Measurements from ENCODE around the gene VOPP1. TPM values are rescaled to one million over a fixed set of nuclear protein-coding genes. Genes with fewer than 3 reads are reported as not detected.
A peak's percentile ranks its signal among the peaks of the same experiment; 100 is the strongest.

Gene VOPP1
- total RNA-seq, 5 donors from 2014 or later (not counting 1 experiment from before 2014, with no cell fraction given), result 84.0 to 106 (median 94.8) TPM

GRCh38 chr7:55449992-55450535 is 122.2 kb downstream of the VOPP1 start:
- H3K4me1 ChIP-seq (ENCODE audit: control insufficient read depth in 1 of 2, extremely low read depth in 1 of 2, insufficient read depth in 2 of 2, low read length in 2 of 2), result no peaks in the 10 kb centered on the region
- Mint-ChIP-seq H3K27ac (no peak overlapping the region), H3K36me3 (peaks cover 38% of the 10 kb centered on the region), H3K27me3 (no peaks in the 10 kb centered on the region), H3K4me1 (peaks cover 45 to 52% (median 47%) of the 10 kb centered on the region in 3 donors), H3K9me3 (peaks cover 0 to 5% (median 3%) of the 10 kb centered on the region in 3 donors), H3K4me3 (peak overlapping the region in 1 of 3 donors; percentile 22)
- no peak for ATAC-seq (replicated peaks in 1 of 4)
- 96% methylated on average over 4 of the region's 8 CpGs for whole genome bisulfite sequencing (ENCODE audit: insufficient coverage)
- no peaks in the 10 kb centered on the region for H3K36me3 ChIP-seq (ENCODE audit: control insufficient read depth in 2 of 2, extremely low read depth in 1 of 2, insufficient read depth in 1 of 2, low read length in 1 of 2)
- H3K4me3 ChIP-seq (ENCODE audit: control insufficient read depth in 1 of 2, extremely low read depth in 1 of 2, low read length in 1 of 2), result no peak overlapping the region
- ChIA-PET POLR2A (no interaction called here), CTCF (no interaction called here)
- H3K27me3 ChIP-seq (replicated peaks in 1 of 2; ENCODE audit: control insufficient read depth in 2 of 2, extremely low read depth in 1 of 2, insufficient read depth in 2 of 2, low read length in 1 of 2), result no peaks in the 10 kb centered on the region
- H3K27ac ChIP-seq (ENCODE audit: low read length), result no peak overlapping the region
- H3K9me3 ChIP-seq, result no peaks in the 10 kb centered on the region
- no peak for DNase-seq

GRCh38 chr7:55449205-55449991 is 122.9 kb downstream of the VOPP1 start:
- Mint-ChIP-seq H3K36me3 (peaks cover 34% of the 10 kb centered on the region), H3K4me1 (peaks cover 41 to 49% (median 45%) of the 10 kb centered on the region in 3 donors), H3K27ac (no peak overlapping the region), H3K9me3 (peaks cover 0 to 8% (median 3%) of the 10 kb centered on the region in 3 donors), H3K4me3 (peak overlapping the region in 1 of 3 donors; percentile 22), H3K27me3 (no peaks in the 10 kb centered on the region)
- H3K27me3 ChIP-seq (replicated peaks in 1 of 2; ENCODE audit: control insufficient read depth in 2 of 2, extremely low read depth in 1 of 2, insufficient read depth in 2 of 2, low read length in 1 of 2), result no peaks in the 10 kb centered on the region
- DNase-seq, result no peak
- CTCF ChIA-PET, result no interaction called here
- no peaks in the 10 kb centered on the region for H3K9me3 ChIP-seq
- H3K4me1 ChIP-seq (ENCODE audit: control insufficient read depth in 1 of 2, extremely low read depth in 1 of 2, insufficient read depth in 2 of 2, low read length in 2 of 2), result no peaks in the 10 kb centered on the region
- WGBS (ENCODE audit: insufficient coverage), result 56% methylated on average over 36 of the region's 56 CpGs
- H3K27ac ChIP-seq (ENCODE audit: low read length), result no peak overlapping the region
- POLR2A ChIA-PET, result interaction anchor here in 1 of 2 donors (0.6 kb wide), 1 partner anchor 31 kb away, joined by 3 read pairs; no protein-coding TSS in a partner anchor
- no peaks in the 10 kb centered on the region for H3K36me3 ChIP-seq (ENCODE audit: control insufficient read depth in 2 of 2, extremely low read depth in 1 of 2, insufficient read depth in 1 of 2, low read length in 1 of 2)
- no peak for ATAC-seq (replicated peaks in 1 of 4)
- H3K4me3 ChIP-seq (ENCODE audit: control insufficient read depth in 1 of 2, extremely low read depth in 1 of 2, low read length in 1 of 2), result no peak overlapping the region

- H3K27me3 ChIP-seq (replicated peaks in 1 of 2; ENCODE audit: control insufficient read depth in 2 of 2, extremely low read depth in 1 of 2, insufficient read depth in 2 of 2, low read length in 1 of 2), result no peaks in the 10 kb centered on the region
- no peak overlapping the region for H3K4me3 ChIP-seq (ENCODE audit: control insufficient read depth in 1 of 2, extremely low read depth in 1 of 2, low read length in 1 of 2)
- Mint-ChIP-seq H3K27me3 (no peaks in the 10 kb centered on the region), H3K36me3 (peaks cover 34% of the 10 kb centered on the region), H3K27ac (no peak overlapping the region), H3K4me3 (no peak overlapping the region), H3K4me1 (peaks cover 34 to 45% (median 39%) of the 10 kb centered on the region in 3 donors), H3K9me3 (peaks cover 0 to 8% (median 3%) of the 10 kb centered on the region in 3 donors)
- ATAC-seq (replicated peaks in 1 of 4) (no peak), DNase-seq (no peak)
- CTCF ChIA-PET, result interaction anchor here in 1 of 2 donors (0.6 kb wide), 1 partner anchor 601 kb away, joined by 3 read pairs; no protein-coding TSS in a partner anchor
- H3K9me3 ChIP-seq, result no peaks in the 10 kb centered on the region
- POLR2A ChIA-PET, result no interaction called here
- H3K36me3 ChIP-seq (ENCODE audit: control insufficient read depth in 2 of 2, extremely low read depth in 1 of 2, insufficient read depth in 1 of 2, low read length in 1 of 2), result no peaks in the 10 kb centered on the region
- 80% methylated on average over 1 of the region's 22 CpGs for WGBS (ENCODE audit: insufficient coverage)
- H3K4me1 ChIP-seq (ENCODE audit: control insufficient read depth in 1 of 2, extremely low read depth in 1 of 2, insufficient read depth in 2 of 2, low read length in 2 of 2), result no peaks in the 10 kb centered on the region
- H3K27ac ChIP-seq (ENCODE audit: low read length), result no peak overlapping the region
These were observed 123.8 kb downstream of the VOPP1 start for GRCh38 chr7:55448526-55448925.

GRCh38 chr7:55444786-55445185 is 127.5 kb downstream of the VOPP1 start:
- H3K9me3 Mint-ChIP-seq, result peaks cover 0 to 8% (median 3%) of the 10 kb centered on the region in 3 donors
- peaks cover 29 to 35% (median 30%) of the 10 kb centered on the region in 3 donors for H3K4me1 Mint-ChIP-seq

GRCh38 chr7:55441774-55442522 is 130.4 kb downstream of the VOPP1 start:
- Mint-ChIP-seq H3K27me3 (no peaks in the 10 kb centered on the region), H3K9me3 (peaks cover 0 to 8% (median 3%) of the 10 kb centered on the region in 3 donors), H3K36me3 (peaks cover 10% of the 10 kb centered on the region), H3K4me1 (peaks cover 48 to 52% (median 50%) of the 10 kb centered on the region in 3 donors), H3K27ac (peak overlapping the region; percentile 10 to 69), H3K4me3 (no peak overlapping the region)
- WGBS (ENCODE audit: insufficient coverage), result 96% methylated on average over 5 of the region's 7 CpGs
- Histone ChIP-seq H3K27me3 (replicated peaks in 1 of 2; ENCODE audit: control insufficient read depth in 2 of 2, extremely low read depth in 1 of 2, insufficient read depth in 2 of 2, low read length in 1 of 2) (no peaks in the 10 kb centered on the region), H3K27ac (ENCODE audit: low read length) (no peak overlapping the region), H3K4me3 (ENCODE audit: control insufficient read depth in 1 of 2, extremely low read depth in 1 of 2, low read length in 1 of 2) (no peak overlapping the region), H3K9me3 (no peaks in the 10 kb centered on the region), H3K36me3 (ENCODE audit: control insufficient read depth in 2 of 2, extremely low read depth in 1 of 2, insufficient read depth in 1 of 2, low read length in 1 of 2) (no peaks in the 10 kb centered on the region), H3K4me1 (ENCODE audit: control insufficient read depth in 1 of 2, extremely low read depth in 1 of 2, insufficient read depth in 2 of 2, low read length in 2 of 2) (peaks cover 2 to 16% of the 10 kb centered on the region in 2 experiments)
- ATAC-seq (replicated peaks in 1 of 4), result no peak
- ChIA-PET POLR2A (interaction anchor here in 1 of 2 donors (0.6 kb wide), 1 partner anchor 92 kb away, joined by 3 read pairs; no protein-coding TSS in a partner anchor), CTCF (no interaction called here)
- no peak for DNase-seq

More at GRCh38 chr7:55444786-55445185, 127.5 kb downstream of the VOPP1 start:
- Mint-ChIP-seq H3K27ac (peak overlapping the region; percentile 70 to 82), H3K27me3 (no peaks in the 10 kb centered on the region), H3K4me3 (no peak overlapping the region), H3K36me3 (peaks cover 16% of the 10 kb centered on the region)
- DNase-seq, result no peak
- H3K27me3 ChIP-seq (replicated peaks in 1 of 2; ENCODE audit: control insufficient read depth in 2 of 2, extremely low read depth in 1 of 2, insufficient read depth in 2 of 2, low read length in 1 of 2), result no peaks in the 10 kb centered on the region
- no peaks in the 10 kb centered on the region for H3K9me3 ChIP-seq
- ATAC-seq (replicated peaks in 1 of 4), result no peak
- no peak overlapping the region for H3K27ac ChIP-seq (ENCODE audit: low read length)
- WGBS (ENCODE audit: insufficient coverage), result 40% methylated on average over 1 of the region's 1 CpG
- no peaks in the 10 kb centered on the region for H3K36me3 ChIP-seq (ENCODE audit: control insufficient read depth in 2 of 2, extremely low read depth in 1 of 2, insufficient read depth in 1 of 2, low read length in 1 of 2)
- no peak overlapping the region for H3K4me3 ChIP-seq (ENCODE audit: control insufficient read depth in 1 of 2, extremely low read depth in 1 of 2, low read length in 1 of 2)
- peaks cover 0 to 1% of the 10 kb centered on the region in 2 experiments for H3K4me1 ChIP-seq (ENCODE audit: control insufficient read depth in 1 of 2, extremely low read depth in 1 of 2, insufficient read depth in 2 of 2, low read length in 2 of 2)
- CTCF ChIA-PET, result interaction anchor here in 1 of 2 donors (1.2 kb wide), 1 partner anchor 9 kb away, joined by 4 read pairs; no protein-coding TSS in a partner anchor
- POLR2A ChIA-PET, result no interaction called here

- Mint-ChIP-seq H3K4me1 (peaks cover 51 to 53% (median 51%) of the 10 kb centered on the region in 3 donors), H3K4me3 (no peak overlapping the region), H3K27me3 (no peaks in the 10 kb centered on the region), H3K36me3 (peaks cover 3% of the 10 kb centered on the region), H3K27ac (peak overlapping the region in 1 of 2 donors; percentile 39), H3K9me3 (peaks cover 0 to 8% (median 3%) of the 10 kb centered on the region in 3 donors)
- no peak for DNase-seq
- no peak overlapping the region for H3K27ac ChIP-seq (ENCODE audit: low read length)
- ChIA-PET POLR2A (no interaction called here), CTCF (no interaction called here)
- 100% methylated on average over 3 of the region's 5 CpGs for whole genome bisulfite sequencing (ENCODE audit: insufficient coverage)
- H3K36me3 ChIP-seq (ENCODE audit: control insufficient read depth in 2 of 2, extremely low read depth in 1 of 2, insufficient read depth in 1 of 2, low read length in 1 of 2), result no peaks in the 10 kb centered on the region
- H3K4me1 ChIP-seq (ENCODE audit: control insufficient read depth in 1 of 2, extremely low read depth in 1 of 2, insufficient read depth in 2 of 2, low read length in 2 of 2), result peaks cover 2 to 22% of the 10 kb centered on the region in 2 experiments
- H3K9me3 ChIP-seq, result no peaks in the 10 kb centered on the region
- ATAC-seq (replicated peaks in 1 of 4), result no peak
- no peaks in the 10 kb centered on the region for H3K27me3 ChIP-seq (replicated peaks in 1 of 2; ENCODE audit: control insufficient read depth in 2 of 2, extremely low read depth in 1 of 2, insufficient read depth in 2 of 2, low read length in 1 of 2)
- H3K4me3 ChIP-seq (ENCODE audit: control insufficient read depth in 1 of 2, extremely low read depth in 1 of 2, low read length in 1 of 2), result no peak overlapping the region
These were observed 131.3 kb downstream of the VOPP1 start for GRCh38 chr7:55441002-55441401.
